Activated CD8-positive, alpha-beta memory T cell treated with anti-CD3 and anti-CD28 coated beads, Interleukin-2, amount 50 U/mL, for 4 hours (primary cell): Measurements from ENCODE around the gene FLT3LG.
"Not testable (repeated sequence)": the region's sequence is repeated elsewhere in the genome, so short reads cannot be mapped to it uniquely, and the experiment has no call there.

ENCODE experiments used
- DNase-seq: peaks from one replicate; pipeline ENCODE4 v3.0.0-alpha.2; 2020

The FLT3LG gene

DNA sequence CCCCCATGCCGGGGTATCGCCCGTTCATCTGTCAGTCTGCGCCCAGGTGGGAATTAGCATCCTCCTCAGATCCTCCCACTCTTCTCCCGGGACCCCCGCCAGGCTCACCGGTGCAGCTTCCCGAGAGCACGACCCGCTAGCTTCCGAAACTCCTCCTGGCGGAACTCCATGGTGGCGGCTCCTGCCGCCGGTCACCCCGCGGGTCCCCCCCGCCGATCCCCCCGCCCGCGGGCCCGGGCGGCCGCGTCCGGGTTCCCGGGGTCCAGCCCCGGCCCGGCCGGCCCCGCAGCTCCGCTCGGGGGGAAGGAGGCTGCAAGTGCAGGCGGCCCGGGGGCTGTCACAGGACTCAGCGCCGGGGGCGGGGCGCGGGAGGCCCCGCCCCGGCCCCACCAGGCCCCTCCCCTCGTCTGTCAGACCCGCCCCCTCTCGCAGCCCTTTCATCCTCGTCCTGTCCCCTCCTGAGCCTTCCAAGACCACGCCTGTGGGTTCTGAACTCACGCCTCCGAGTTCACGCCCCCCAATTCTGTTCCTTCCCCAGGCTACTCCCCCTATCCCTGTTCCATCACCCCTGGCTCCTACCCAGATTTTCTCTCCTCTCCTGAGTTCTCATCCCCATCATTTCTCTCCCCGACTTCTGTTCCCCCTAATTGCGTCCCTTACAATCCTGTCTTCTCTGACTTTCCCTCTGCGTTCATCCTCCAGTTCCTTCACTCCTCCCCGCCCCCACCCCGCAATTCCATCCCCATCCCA lies 32.6 kb upstream of the FLT3LG start, which contains the start of gene SLC17A7:
TSS of gene SLC17A7 (minus strand) at position 318 of the 750 bp plus-strand sequence. CDS start at position 170, 148 bp downstream.
- DNase-seq: no peak

- DNase-seq: no peak
Observed at GRCh38 chr19:49441960-49442350, 32.1 kb upstream of the FLT3LG start.

- DNase-seq: no peak
Observed at GRCh38 chr19:49442354-49442753, 31.7 kb upstream of the FLT3LG start.

DNA sequence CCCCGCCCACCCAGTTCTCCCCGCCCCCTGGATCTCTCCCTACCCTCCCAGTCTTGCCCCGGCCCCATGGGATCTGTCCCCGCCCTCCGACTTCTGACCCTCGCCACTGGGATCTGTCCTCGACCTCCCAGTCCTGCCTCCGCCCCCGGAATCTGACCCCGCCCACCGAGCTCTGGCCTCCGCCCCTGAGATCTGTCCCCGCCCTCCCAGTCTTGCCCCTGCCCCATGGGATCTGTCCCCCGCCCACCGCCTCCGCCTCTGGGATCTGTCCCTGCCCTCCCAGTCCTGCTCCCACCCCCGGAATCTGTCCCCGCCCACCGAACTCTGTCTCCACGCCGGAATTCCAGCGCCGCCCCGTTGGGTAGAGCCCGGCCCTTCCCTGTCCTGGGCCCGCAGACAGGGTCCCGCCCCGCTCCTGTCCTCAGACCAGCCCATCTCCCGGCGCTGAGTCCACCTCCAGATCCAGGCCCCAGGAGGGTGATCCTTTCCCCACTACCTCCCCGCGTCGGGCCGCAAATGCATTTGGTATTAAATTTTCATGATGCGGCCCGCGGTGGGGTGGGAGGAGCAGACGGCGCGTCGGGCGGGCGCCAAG lies 31.1 kb upstream of the FLT3LG start:
- peak; percentile 55 for DNase-seq

- DNase-seq: peak; percentile 93
Observed at GRCh38 chr19:49443366-49444099, 30.5 kb upstream of the FLT3LG start.

DNA sequence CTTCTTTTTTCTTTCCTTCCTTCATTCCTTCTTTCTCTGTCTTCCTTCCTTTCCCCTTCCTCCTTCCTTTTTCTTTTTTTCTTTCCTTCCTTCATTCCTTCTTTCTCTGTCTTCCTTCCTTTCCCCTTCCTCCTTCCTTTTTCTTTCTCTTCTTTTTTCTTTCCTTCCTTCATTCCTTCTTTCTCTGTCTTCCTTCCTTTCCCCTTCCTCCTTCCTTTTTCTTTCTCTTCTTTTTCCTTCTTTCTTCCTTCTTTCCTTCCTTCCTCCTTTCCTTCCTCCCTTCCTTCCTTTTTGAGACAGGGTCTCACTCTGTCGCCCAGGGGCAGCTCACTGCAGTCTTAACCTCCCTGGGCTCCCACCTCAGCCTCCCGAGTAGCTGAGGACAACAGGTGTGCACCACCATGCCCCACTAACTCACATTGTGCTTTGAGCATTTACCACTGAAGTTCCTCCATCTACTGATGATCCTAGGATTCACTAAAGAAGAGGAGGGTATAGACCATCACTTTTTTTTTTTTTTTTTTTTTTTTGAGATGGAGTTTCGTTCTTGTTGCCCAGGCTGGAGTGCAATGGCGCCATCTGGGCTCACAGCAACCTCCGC lies 29.8 kb upstream of the FLT3LG start:
- not testable (repeated sequence) for DNase-seq

- no peak for DNase-seq
Observed at GRCh38 chr19:49445997-49446396, 28.0 kb upstream of the FLT3LG start.

DNA sequence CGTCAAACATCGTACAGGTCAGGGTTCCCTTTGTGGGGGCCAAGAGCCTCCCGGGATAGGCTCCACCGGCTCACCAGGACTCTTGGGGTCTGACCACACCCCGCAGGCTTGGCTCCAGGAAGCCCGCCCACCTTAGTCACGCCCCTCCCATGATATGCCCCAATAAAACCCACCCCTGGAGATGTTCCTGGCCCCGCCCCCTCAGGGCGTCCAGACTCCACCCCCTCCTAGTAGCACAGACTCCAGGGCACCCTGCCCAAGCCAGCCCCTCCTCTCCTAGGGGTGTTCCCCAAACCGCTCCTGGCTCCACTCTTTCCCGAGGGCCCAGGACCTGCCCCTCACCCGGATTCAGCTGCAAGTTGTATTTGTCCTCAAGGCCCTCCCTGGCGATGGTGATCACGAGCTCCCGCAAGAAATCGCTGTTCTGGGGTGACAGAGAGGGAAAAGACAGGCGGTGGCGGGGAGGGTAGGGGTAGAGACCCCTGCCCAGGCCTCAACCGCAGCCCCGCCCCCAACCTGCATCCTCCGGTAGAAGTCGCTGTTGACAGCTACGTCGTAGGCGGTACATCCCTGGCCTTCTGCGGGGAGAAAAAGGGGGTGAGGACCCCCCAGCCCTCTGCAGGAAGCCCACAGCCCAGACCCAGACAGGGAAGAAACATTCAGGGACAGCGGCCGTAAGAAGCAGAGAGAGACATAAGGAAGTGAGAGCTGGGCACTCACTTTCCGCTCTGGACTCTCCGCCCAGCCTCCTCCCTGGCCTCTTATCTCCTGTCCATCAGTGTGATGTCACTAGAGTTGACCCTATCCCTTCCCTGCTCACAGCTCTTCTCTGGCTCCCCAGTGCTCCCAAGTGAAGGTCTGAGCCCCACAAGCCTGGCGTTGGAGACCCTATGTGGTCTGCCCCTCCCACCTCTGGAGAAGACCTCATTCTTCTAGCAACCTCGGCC lies 26.3 kb upstream of the FLT3LG start:
- no peak for DNase-seq

DNA sequence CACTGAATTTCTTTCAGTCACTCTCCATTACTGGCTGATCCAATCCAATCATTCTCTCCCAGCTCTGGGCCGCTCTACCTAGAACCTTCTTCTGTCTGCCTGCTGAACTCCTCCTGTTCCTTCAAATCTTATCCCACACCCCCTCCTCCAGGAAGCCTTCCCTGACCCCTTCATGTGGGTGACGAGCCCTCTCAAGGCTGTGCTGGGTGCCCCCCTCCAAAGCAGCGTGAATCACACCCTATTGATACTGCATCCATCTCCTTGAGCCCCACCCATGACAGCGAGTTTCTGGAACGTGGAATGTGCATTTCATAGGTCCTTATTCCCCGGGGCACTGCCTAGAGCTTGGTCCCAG lies 25.6 kb upstream of the FLT3LG start:
- DNase-seq: no peak

DNA sequence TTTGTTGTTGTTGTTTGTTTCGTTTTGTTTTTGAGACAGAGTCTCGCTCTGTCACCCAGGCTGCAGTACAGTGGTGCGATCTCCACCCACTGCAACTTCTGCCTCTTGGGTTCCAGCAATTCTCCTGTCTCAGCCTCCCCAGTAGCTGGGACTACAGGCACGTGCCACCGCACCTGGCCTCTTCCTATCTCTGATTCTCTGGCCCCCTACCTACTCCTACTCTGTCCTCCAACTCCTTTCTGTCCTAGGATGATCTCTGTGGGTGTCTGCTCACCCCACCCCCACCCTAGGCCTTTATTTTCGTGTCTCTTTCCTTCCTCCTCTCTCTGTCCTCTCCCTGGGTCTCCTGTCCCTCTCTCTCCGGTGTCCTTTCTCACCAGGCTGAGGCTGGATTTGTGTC lies 23.6 kb upstream of the FLT3LG start:
- DNase-seq: no peak

DNA sequence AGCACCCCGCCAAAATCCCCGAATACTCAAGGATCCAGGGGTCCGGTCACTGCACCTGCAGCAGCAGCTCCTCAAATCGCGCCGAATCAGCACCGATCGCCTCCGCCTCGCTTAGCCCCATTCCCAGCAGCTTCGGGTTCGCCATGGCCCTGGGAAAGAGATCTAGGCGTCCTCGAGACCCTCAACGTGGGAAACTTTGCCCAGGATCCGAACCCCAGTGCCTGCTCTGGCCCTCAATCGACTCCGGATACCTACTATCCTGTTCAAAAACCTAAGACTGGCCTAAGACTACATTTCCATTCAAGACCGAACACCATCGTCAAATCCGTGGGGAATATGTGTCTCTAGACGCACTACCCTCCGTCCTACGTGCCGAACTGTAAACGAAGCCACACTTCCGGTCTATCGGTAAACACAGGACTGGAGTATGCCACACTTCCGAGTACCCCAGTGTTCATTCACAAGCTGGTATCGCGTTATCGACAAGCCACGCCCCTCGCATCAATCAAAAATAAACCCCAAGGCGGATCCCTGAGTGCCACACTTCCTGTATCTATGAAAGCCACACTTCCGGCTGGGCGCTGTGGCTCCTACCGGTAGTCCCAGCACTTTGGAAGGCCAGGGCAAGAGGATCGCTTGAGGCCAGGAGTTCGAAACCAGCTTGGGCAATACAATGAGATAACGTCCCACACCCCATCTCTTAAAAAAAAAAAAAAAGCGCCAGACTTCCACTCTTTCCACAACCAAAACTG lies 22.4 kb upstream of the FLT3LG start, which contains the start of gene PIH1D1:
TSS of gene PIH1D1 (minus strand) at position 385 of the 752 bp plus-strand sequence. CDS start at position 145, 240 bp downstream.
- DNase-seq: peak; percentile 92

GRCh38 chr19:49453013-49453756 lies 20.8 kb upstream of the FLT3LG start, which contains the start of gene ALDH16A1:
Gene ALDH16A1, plus strand, starts transcription at chr19:49453225. Its CDS starts 107 bp downstream, at chr19:49453332.
- DNase-seq: peak; percentile 97

DNA sequence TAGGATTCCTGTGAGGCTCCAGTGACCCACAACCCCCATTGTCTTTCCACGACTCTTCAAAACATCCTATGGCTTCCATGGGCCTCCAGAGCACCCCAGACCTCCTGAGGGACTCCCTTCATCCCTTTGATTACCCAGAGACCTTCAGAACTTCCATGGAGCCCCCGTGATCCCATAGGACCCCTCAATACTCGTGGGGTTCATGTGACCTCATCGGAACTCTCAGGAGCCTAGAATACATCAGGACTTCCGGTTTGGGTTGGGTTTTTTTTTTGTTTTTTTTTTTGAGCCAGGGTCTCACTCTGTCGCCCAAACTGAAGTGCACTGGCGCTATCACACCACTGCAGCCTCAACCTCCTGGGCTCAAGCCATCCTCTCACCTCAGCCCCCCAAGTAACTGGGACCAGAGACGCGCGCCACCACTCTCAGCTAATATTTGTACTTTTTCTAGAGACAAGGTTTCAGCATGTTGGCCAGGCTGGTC lies 20.2 kb upstream of the FLT3LG start:
- DNase-seq: no peak

GRCh38 chr19:49455773-49456172 lies 18.2 kb upstream of the FLT3LG start:
- DNase-seq: no peak

DNA sequence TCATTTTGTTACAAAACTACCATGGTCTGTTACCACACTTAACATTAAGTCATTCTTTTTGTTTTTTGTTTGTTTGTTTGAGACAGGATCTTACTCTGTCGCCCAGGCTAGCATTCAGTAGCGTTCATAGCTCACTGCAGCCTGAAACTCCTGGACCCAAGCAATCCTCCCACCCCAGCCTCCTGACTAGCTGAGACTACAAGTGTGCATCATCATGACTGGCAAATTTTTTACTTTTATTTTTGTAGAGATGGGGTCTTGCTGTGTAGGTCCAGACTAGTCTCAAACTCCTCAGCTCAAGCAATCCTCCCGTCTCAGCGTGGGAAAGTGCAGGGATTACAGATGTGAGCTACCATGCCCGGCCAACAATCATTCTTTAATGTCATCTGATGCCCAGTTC lies 17.7 kb upstream of the FLT3LG start:
- no peak for DNase-seq

DNA sequence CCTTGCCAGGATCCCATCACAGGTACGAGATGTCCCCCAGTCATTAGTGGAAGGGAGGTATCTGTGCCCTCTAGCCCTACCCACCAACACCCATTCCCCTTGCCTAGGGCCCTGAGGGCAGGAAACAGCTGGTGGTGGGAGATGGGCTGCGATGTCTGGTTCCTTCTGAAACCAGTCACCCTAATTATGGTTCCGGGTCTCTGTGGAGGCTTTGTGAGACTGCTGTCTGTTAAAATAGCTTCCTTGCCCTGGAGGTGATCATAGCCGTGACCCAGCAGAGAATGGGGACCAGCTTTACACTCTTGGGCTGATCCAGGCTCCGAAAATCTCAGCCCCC lies 15.5 kb upstream of the FLT3LG start:
- DNase-seq: no peak

GRCh38 chr19:49459388-49459787 lies 14.6 kb upstream of the FLT3LG start:
- DNase-seq: no peak

DNA sequence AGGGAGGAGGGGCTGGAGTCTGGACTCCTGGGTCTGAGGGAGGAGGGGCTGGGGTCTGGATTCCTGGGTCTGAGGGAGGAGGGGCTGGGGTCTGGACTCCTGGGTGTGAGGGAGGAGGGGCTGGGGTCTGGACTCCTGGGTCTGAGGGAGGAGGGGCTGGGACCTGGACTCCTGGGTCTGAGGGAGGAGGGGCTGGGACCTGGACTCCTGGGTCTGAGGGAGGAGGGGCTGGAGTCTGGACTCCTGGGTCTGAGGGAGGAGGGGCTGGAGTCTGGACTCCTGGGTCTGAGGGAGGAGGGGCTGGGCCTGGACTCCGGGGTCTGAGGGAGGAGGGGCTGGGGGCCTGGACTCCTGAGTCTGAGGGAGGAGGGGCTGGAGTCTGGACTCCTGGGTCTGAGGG lies 12.9 kb upstream of the FLT3LG start:
- not testable (repeated sequence) for DNase-seq

- DNase-seq: no peak
Observed at GRCh38 chr19:49461656-49462055, 12.4 kb upstream of the FLT3LG start.

- no peak for DNase-seq
Observed at GRCh38 chr19:49462492-49462891, 11.5 kb upstream of the FLT3LG start.
